Astrocyte of the spinal cord (primary cell): ENCODE measurements around the gene FAM50A.
"Not testable (repeated sequence)": the region's sequence is repeated elsewhere in the genome, so short reads cannot be mapped to it uniquely, and the experiment has no call there.

ENCODE experiments used
- DNase-seq: peaks from one replicate; pipeline ENCODE4 v3.0.0; 2011; ENCODE audit warnings: low read depth, low spot score
- H3K4me3 ChIP-seq: 2 replicates; pipeline ENCODE4 v1.5.1; 2011; ENCODE audit warnings: low read depth, mild to moderate bottlenecking, low read length, moderate library complexity
- in situ Hi-C: cut with HindIII; loops from 2 replicates; pipeline ENCODE4 v1.10.0; 2017; ENCODE audit warnings: low sequenced_read_pairs
- TF ChIP-seq, protein P1 (sequence below): IDR thresholded peaks from 2 replicates; pipeline ENCODE4 v1.5.1; 2012; ENCODE audit warnings: low read depth, mild to moderate bottlenecking, low read length, inconsistent platforms

Gene FAM50A

DNA sequence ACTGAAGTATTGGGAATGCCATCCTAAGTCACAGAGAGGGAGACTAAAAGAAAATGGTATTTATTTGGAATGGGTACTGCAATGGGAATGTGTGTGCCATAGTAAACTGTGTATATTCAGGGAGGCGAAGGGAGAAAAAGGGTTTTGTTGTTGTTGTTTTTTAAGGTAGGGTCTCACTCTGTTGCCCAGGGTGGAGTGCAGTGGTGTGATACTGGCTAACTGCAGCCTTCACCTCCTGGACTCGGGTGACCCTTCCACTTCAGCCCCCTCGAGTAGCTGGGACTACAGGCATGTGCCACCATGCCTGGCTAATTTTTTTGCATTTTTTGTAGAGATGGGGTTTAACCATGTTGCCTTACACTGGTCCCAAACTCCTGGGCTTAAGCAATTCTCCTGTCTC is 50.8 kb downstream of the FAM50A start:
- in situ Hi-C loops = no loop called here
- TF ChIP-seq, protein P1, sequence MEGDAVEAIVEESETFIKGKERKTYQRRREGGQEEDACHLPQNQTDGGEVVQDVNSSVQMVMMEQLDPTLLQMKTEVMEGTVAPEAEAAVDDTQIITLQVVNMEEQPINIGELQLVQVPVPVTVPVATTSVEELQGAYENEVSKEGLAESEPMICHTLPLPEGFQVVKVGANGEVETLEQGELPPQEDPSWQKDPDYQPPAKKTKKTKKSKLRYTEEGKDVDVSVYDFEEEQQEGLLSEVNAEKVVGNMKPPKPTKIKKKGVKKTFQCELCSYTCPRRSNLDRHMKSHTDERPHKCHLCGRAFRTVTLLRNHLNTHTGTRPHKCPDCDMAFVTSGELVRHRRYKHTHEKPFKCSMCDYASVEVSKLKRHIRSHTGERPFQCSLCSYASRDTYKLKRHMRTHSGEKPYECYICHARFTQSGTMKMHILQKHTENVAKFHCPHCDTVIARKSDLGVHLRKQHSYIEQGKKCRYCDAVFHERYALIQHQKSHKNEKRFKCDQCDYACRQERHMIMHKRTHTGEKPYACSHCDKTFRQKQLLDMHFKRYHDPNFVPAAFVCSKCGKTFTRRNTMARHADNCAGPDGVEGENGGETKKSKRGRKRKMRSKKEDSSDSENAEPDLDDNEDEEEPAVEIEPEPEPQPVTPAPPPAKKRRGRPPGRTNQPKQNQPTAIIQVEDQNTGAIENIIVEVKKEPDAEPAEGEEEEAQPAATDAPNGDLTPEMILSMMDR = no peak
- no peak overlapping the region for H3K4me3 ChIP-seq
- DNase-seq = no peak

DNA sequence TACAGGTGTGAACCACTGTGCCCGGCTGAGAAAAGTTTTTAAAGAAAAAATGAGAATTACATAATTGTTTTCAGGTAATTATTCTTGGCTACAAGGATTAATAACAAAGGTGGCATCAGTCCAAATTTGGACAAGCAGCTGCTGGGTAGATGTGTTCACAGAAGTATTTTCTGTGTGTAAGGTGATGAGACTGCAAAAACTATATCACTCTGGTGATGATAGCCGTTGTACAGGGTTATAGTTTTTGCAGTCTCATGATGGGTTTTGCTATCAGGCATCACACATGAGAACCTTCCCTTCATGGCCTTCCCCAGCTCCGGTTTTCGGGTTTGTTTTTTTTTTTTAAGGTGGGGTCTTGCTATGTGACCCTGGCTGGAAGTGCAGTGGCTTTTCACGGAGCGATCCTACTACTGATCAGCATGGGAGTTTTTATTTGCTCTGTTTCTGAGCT is 51.6 kb downstream of the FAM50A start:
- no peak overlapping the region for H3K4me3 ChIP-seq
- TF ChIP-seq, protein P1 = no peak
- in situ Hi-C loops = no loop called here
- no peak for DNase-seq

DNA sequence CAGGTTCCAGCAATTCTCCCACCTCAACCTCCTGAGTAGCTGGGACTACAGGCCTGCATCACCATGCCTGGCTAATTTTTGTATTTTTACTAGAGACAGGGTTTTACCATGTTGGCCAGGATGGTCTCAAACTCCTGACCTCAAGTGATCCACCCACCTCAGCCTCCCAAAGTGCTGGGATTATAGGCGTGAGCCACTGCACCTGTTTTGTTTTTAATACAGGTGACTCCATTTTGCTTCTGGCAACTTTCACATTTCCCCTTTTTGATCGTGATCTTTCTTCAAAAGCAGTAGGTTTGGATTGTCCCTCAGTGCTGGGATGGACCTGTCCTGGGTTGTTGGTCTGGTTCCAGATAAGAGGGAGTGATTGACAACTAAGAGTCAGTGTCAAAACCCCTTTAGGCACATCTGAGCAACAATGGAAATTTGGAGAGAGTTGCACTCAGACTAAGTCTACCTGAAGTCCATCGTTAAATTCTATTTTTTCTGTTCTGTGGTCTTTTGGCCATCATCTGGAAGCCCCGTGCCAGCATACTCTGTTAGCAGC is 52.7 kb downstream of the FAM50A start:
- DNase-seq, in situ Hi-C loops: not testable (repeated sequence)

More for the DNA sequence above, 52.7 kb downstream of the FAM50A start:
- H3K4me3 ChIP-seq = not testable (repeated sequence)
